Measurements from ENCODE around the gene RAP1GDS1.

The RAP1GDS1 gene

DNA sequence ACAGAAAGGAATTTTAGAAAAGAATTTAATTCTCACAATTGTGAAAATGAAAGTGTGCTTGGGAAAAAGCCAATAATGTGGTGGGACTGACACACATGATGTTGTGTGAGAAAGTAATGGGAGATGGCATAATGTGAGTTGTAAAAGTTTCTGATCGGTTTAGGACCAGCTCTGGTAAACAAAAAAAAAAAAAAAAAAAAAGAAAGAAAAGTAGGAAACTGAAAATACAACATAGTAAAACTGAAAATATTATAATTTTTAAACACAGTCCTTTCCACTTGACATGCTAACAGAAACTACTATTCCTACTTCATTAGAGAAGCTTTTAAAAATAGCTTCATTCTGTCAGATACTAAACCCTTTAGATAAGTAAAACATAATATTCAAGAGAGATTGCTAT is 28.2 kb downstream of the RAP1GDS1 start:
- Histone ChIP-seq H3K36me3 (ENCODE audit: insufficient read depth, insufficient read length, low read length) (peaks cover 5% of the 10 kb centered on the region), H3K4me3 (ENCODE audit: insufficient read length, low read depth) (no peak overlapping the region), H3K27me3 (ENCODE audit: insufficient read depth, insufficient read length) (no peaks in the 10 kb centered on the region), H3K9ac (ENCODE audit: insufficient read length, low read depth) (no peak overlapping the region), H3K9me3 (ENCODE audit: insufficient read depth, low read length) (no peaks in the 10 kb centered on the region), H3K4me1 (ENCODE audit: insufficient read depth, insufficient read length) (no peaks in the 10 kb centered on the region)
- TF ChIP-seq SUZ12 (IDR thresholded peaks at IDR 0.05; ENCODE audit: extremely low read depth, insufficient read depth, insufficient read length) (no peak), YY1 (IDR thresholded peaks at IDR 0.05; ENCODE audit: insufficient read depth, insufficient read length) (no peak), ZNF274 (IDR thresholded peaks at IDR 0.05; ENCODE audit: low read depth, low read length) (no peak)
- no peak for DNase-seq (ENCODE audit: low read depth, low spot score)

GRCh38 chr4:98290511-98290910 is 29.3 kb downstream of the RAP1GDS1 start:
- no peaks in the 10 kb centered on the region for H3K27me3 ChIP-seq (ENCODE audit: insufficient read depth, insufficient read length)
- no peak for TF ChIP-seq ZNF274 (IDR thresholded peaks at IDR 0.05; ENCODE audit: low read depth, low read length)
- no peak for TF ChIP-seq SUZ12 (IDR thresholded peaks at IDR 0.05; ENCODE audit: extremely low read depth, insufficient read depth, insufficient read length)
- no peak for TF ChIP-seq YY1 (IDR thresholded peaks at IDR 0.05; ENCODE audit: insufficient read depth, insufficient read length)
- no peaks in the 10 kb centered on the region for H3K9me3 ChIP-seq (ENCODE audit: insufficient read depth, low read length)
- H3K4me3 ChIP-seq (ENCODE audit: insufficient read length, low read depth): no peak overlapping the region
- peaks cover 5% of the 10 kb centered on the region for H3K36me3 ChIP-seq (ENCODE audit: insufficient read depth, insufficient read length, low read length)
- H3K4me1 ChIP-seq (ENCODE audit: insufficient read depth, insufficient read length): no peaks in the 10 kb centered on the region
- DNase-seq (ENCODE audit: low read depth, low spot score): no peak
- H3K9ac ChIP-seq (ENCODE audit: insufficient read length, low read depth): no peak overlapping the region

DNA sequence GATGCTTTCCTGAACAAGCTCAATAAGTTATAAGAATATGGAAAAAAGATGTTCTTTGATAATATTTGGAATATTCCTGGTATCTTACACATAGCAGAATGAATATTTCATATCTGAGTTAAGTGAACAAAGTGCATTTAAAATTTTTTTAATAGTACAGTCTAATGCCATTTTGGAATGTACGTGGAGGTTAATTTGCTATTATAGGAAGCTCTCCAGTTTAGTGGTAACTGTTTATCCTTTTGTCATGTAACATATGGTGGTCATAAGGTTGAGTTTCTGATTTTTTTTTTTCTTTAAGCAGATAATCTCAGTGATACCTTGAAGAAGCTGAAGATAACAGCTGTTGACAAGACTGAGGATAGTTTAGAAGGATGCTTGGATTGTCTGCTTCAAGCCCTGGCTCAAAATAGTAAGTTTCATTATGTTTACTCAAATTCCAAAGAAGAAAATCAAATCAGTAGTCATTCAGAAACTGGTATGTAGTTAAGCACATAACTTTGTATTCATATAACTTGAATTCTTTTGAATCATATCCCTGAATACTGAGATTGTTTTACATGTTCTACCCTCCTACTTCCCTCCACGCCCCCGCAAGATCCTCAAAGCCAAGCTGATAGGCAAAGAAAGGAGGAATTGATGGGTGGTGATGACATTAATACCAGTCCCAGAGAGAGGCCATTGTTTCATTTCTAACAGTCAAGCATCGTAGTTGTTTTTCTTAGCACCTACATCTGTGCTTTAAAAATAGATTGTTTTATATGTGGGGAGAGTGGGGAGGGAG is 32.1 kb downstream of the RAP1GDS1 start:
- H3K27me3 ChIP-seq (ENCODE audit: insufficient read depth, insufficient read length): no peaks in the 10 kb centered on the region
- no peaks in the 10 kb centered on the region for H3K9me3 ChIP-seq (ENCODE audit: insufficient read depth, low read length)
- no peak overlapping the region for H3K9ac ChIP-seq (ENCODE audit: insufficient read length, low read depth)
- no peak for TF ChIP-seq SUZ12 (IDR thresholded peaks at IDR 0.05; ENCODE audit: extremely low read depth, insufficient read depth, insufficient read length)
- no peak for TF ChIP-seq YY1 (IDR thresholded peaks at IDR 0.05; ENCODE audit: insufficient read depth, insufficient read length)
- TF ChIP-seq ZNF274 (IDR thresholded peaks at IDR 0.05; ENCODE audit: low read depth, low read length): no peak
- no peak for DNase-seq (ENCODE audit: low read depth, low spot score)
- H3K4me1 ChIP-seq (ENCODE audit: insufficient read depth, insufficient read length): no peaks in the 10 kb centered on the region
- H3K4me3 ChIP-seq (ENCODE audit: insufficient read length, low read depth): no peak overlapping the region
- peaks cover 5% of the 10 kb centered on the region for H3K36me3 ChIP-seq (ENCODE audit: insufficient read depth, insufficient read length, low read length)

DNA sequence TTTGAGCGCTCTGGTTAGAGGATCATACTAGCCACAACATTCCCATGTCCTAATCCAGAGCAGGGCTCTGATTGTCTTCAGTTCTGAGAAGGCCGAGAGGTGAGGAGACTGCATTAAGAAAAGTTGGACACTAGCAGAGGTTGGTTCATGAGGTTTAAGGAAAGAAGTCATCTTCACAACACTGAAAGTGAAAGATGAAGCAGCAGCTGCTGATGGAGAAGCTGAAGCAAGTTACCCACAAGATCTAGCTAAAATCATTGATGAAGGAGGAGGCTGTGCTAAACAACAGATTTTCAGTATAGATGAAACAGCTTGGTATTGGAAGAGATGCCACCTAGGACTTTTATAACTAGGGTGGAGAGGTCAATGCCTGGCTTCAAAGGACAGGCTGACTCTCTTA is 36.8 kb downstream of the RAP1GDS1 start:
- H3K4me3 ChIP-seq (ENCODE audit: insufficient read length, low read depth): no peak overlapping the region
- TF ChIP-seq ZNF274 (IDR thresholded peaks at IDR 0.05; ENCODE audit: low read depth, low read length): no peak
- TF ChIP-seq YY1 (IDR thresholded peaks at IDR 0.05; ENCODE audit: insufficient read depth, insufficient read length): no peak
- no peak for TF ChIP-seq SUZ12 (IDR thresholded peaks at IDR 0.05; ENCODE audit: extremely low read depth, insufficient read depth, insufficient read length)
- H3K36me3 ChIP-seq (ENCODE audit: insufficient read depth, insufficient read length, low read length): peaks cover 5% of the 10 kb centered on the region
- no peaks in the 10 kb centered on the region for H3K27me3 ChIP-seq (ENCODE audit: insufficient read depth, insufficient read length)
- no peaks in the 10 kb centered on the region for H3K4me1 ChIP-seq (ENCODE audit: insufficient read depth, insufficient read length)
- no peak for DNase-seq (ENCODE audit: low read depth, low spot score)
- H3K9ac ChIP-seq (ENCODE audit: insufficient read length, low read depth): no peak overlapping the region
- H3K9me3 ChIP-seq (ENCODE audit: insufficient read depth, low read length): no peaks in the 10 kb centered on the region

- TF ChIP-seq YY1 (IDR thresholded peaks at IDR 0.05; ENCODE audit: insufficient read depth, insufficient read length) (no peak), ZNF274 (IDR thresholded peaks at IDR 0.05; ENCODE audit: low read depth, low read length) (no peak), SUZ12 (IDR thresholded peaks at IDR 0.05; ENCODE audit: extremely low read depth, insufficient read depth, insufficient read length) (no peak)
- Histone ChIP-seq H3K9me3 (ENCODE audit: insufficient read depth, low read length) (no peaks in the 10 kb centered on the region), H3K27me3 (ENCODE audit: insufficient read depth, insufficient read length) (no peaks in the 10 kb centered on the region), H3K9ac (ENCODE audit: insufficient read length, low read depth) (no peak overlapping the region), H3K36me3 (ENCODE audit: insufficient read depth, insufficient read length, low read length) (no peaks in the 10 kb centered on the region), H3K4me3 (ENCODE audit: insufficient read length, low read depth) (no peak overlapping the region), H3K4me1 (ENCODE audit: insufficient read depth, insufficient read length) (no peaks in the 10 kb centered on the region)
- DNase-seq (ENCODE audit: low read depth, low spot score): no peak
Measured at GRCh38 chr4:98300706-98301105, 39.5 kb downstream of the RAP1GDS1 start.

- Histone ChIP-seq H3K4me1 (ENCODE audit: insufficient read depth, insufficient read length) (no peaks in the 10 kb centered on the region), H3K27me3 (ENCODE audit: insufficient read depth, insufficient read length) (no peaks in the 10 kb centered on the region), H3K9me3 (ENCODE audit: insufficient read depth, low read length) (no peaks in the 10 kb centered on the region), H3K4me3 (ENCODE audit: insufficient read length, low read depth) (no peak overlapping the region), H3K9ac (ENCODE audit: insufficient read length, low read depth) (no peak overlapping the region), H3K36me3 (ENCODE audit: insufficient read depth, insufficient read length, low read length) (no peaks in the 10 kb centered on the region)
- TF ChIP-seq SUZ12 (IDR thresholded peaks at IDR 0.05; ENCODE audit: extremely low read depth, insufficient read depth, insufficient read length) (no peak), YY1 (IDR thresholded peaks at IDR 0.05; ENCODE audit: insufficient read depth, insufficient read length) (no peak), ZNF274 (IDR thresholded peaks at IDR 0.05; ENCODE audit: low read depth, low read length) (no peak)
- DNase-seq (ENCODE audit: low read depth, low spot score): no peak
Measured at GRCh38 chr4:98305576-98305975, 44.4 kb downstream of the RAP1GDS1 start.

GRCh38 chr4:98310867-98311266 is 49.7 kb downstream of the RAP1GDS1 start:
- Histone ChIP-seq H3K4me3 (ENCODE audit: insufficient read length, low read depth) (no peak overlapping the region), H3K9me3 (ENCODE audit: insufficient read depth, low read length) (no peaks in the 10 kb centered on the region), H3K36me3 (ENCODE audit: insufficient read depth, insufficient read length, low read length) (no peaks in the 10 kb centered on the region), H3K9ac (ENCODE audit: insufficient read length, low read depth) (no peak overlapping the region), H3K4me1 (ENCODE audit: insufficient read depth, insufficient read length) (no peaks in the 10 kb centered on the region), H3K27me3 (ENCODE audit: insufficient read depth, insufficient read length) (no peaks in the 10 kb centered on the region)
- no peak for TF ChIP-seq SUZ12 (IDR thresholded peaks at IDR 0.05; ENCODE audit: extremely low read depth, insufficient read depth, insufficient read length)
- TF ChIP-seq YY1 (IDR thresholded peaks at IDR 0.05; ENCODE audit: insufficient read depth, insufficient read length): no peak
- no peak for TF ChIP-seq ZNF274 (IDR thresholded peaks at IDR 0.05; ENCODE audit: low read depth, low read length)
- no peak for DNase-seq (ENCODE audit: low read depth, low spot score)

All from NT2/D1 (cell line).